ENCODE data around the gene NSF.
"Not testable (repeated sequence)": the region's sequence is repeated elsewhere in the genome, so short reads cannot be mapped to it uniquely, and the experiment has no call there.

NSF gene

GRCh38 chr17:46759141-46759540, 168.7 kb downstream of the NSF start:
- DNase-seq, result no peak

GRCh38 chr17:46763416-46763815, 172.9 kb downstream of the NSF start:
- DNase-seq, result no peak

GRCh38 chr17:46764000-46764708, 173.7 kb downstream of the NSF start:
- DNase-seq, result no peak

- no peak for DNase-seq
Measured at GRCh38 chr17:46764709-46765401, 174.4 kb downstream of the NSF start.

GRCh38 chr17:46765453-46765852, 175.0 kb downstream of the NSF start:
- DNase-seq, result no peak

- no peak for DNase-seq
Measured at GRCh38 chr17:46766493-46767491, 176.3 kb downstream of the NSF start.

- no peak for DNase-seq
Measured at GRCh38 chr17:46768540-46768870, 178.0 kb downstream of the NSF start.

- DNase-seq, result not testable (repeated sequence)
Measured at GRCh38 chr17:46768896-46769295, 178.4 kb downstream of the NSF start.

- no peak for DNase-seq
Measured at GRCh38 chr17:46769531-46770438, 179.3 kb downstream of the NSF start.

GRCh38 chr17:46770439-46770817, 180.0 kb downstream of the NSF start:
- no peak for DNase-seq

- DNase-seq, result no peak
Measured at GRCh38 chr17:46770818-46771560, 180.5 kb downstream of the NSF start.

- DNase-seq, result peak; percentile 18
Measured at GRCh38 chr17:46771561-46772474, 181.3 kb downstream of the NSF start.

- no peak for DNase-seq
Measured at GRCh38 chr17:46772475-46773220, 182.2 kb downstream of the NSF start.

- no peak for DNase-seq
Measured at GRCh38 chr17:46773221-46773605, 182.7 kb downstream of the NSF start.

- DNase-seq, result no peak
Measured at GRCh38 chr17:46773676-46774075, 183.2 kb downstream of the NSF start.

- DNase-seq, result no peak
Measured at GRCh38 chr17:46774108-46774737, 183.8 kb downstream of the NSF start.

- no peak for DNase-seq
Measured at GRCh38 chr17:46776298-46777005, 186.0 kb downstream of the NSF start.

Measured in NCI-H1694 (cell line).